H9 (cell line): ENCODE data around the gene ATP1A3. TPM values are rescaled to one million over a fixed set of nuclear protein-coding genes. Genes with fewer than 3 reads are reported as not detected.
A peak's percentile ranks its signal among the peaks of the same experiment; 100 is the strongest.

Experiments used
- DNase-seq: peaks from one replicate; pipeline ENCODE4 v3.0.0-alpha.2; 2017
- H2AFZ ChIP-seq: one replicate; pipeline ENCODE4 v1.6.1; 2013; ENCODE audit warnings: mild to moderate bottlenecking, low read length, control low read depth, moderate library complexity
- H2AK5ac ChIP-seq: 2 replicates; pipeline ENCODE4 v1.6.1; 2013; ENCODE audit warnings: low read length, control low read depth, mixed read lengths; ENCODE audit not compliant: insufficient read length
- H2BK120ac ChIP-seq: one replicate; pipeline ENCODE4 v1.6.1; 2013; ENCODE audit warnings: low read depth, mild to moderate bottlenecking, low read length, control low read depth, inconsistent platforms; ENCODE audit not compliant: poor library complexity, severe bottlenecking
- H2BK12ac ChIP-seq: 2 replicates; pipeline ENCODE4 v1.6.1; 2013; ENCODE audit warnings: low read length, control low read depth, mixed read lengths, low read depth; ENCODE audit not compliant: insufficient read length
- H2BK15ac ChIP-seq: 2 replicates; pipeline ENCODE4 v1.6.1; 2013; ENCODE audit warnings: low read depth, low read length, control low read depth
- H2BK20ac ChIP-seq: one replicate; pipeline ENCODE4 v1.6.1; 2013; ENCODE audit warnings: low read depth, mild to moderate bottlenecking, low read length, control low read depth, inconsistent platforms; ENCODE audit not compliant: poor library complexity, severe bottlenecking
- H2BK5ac ChIP-seq: 2 replicates; pipeline ENCODE4 v1.6.1; 2013; ENCODE audit warnings: low read length, control low read depth, mixed read lengths; ENCODE audit not compliant: insufficient read length
- H3K14ac ChIP-seq: 2 replicates; pipeline ENCODE4 v1.6.1; 2013; ENCODE audit warnings: low read length, control low read depth; ENCODE audit not compliant: insufficient read depth
- H3K18ac ChIP-seq: 2 replicates; pipeline ENCODE4 v1.6.1; 2013; ENCODE audit warnings: low read depth, mild to moderate bottlenecking, mixed read lengths, low read length, control low read depth; ENCODE audit not compliant: insufficient read length
- H3K23ac ChIP-seq: 2 replicates; pipeline ENCODE4 v1.6.1; 2013; ENCODE audit warnings: low read length, control low read depth, mixed read lengths, low read depth; ENCODE audit not compliant: insufficient read length
- H3K23me2 ChIP-seq: 2 replicates; pipeline ENCODE4 v1.6.1; 2013; ENCODE audit warnings: low read depth, mild to moderate bottlenecking, mixed read lengths, low read length, control low read depth; ENCODE audit not compliant: insufficient read length, poor library complexity, severe bottlenecking
- H3K27ac ChIP-seq: 2 replicates; pipeline ENCODE4 v1.5.1; 2013; ENCODE audit warnings: low read length, control low read depth, mixed read lengths, low read depth; ENCODE audit not compliant: insufficient read length
- H3K27me3 ChIP-seq: 2 replicates; pipeline ENCODE4 v1.6.1; 2013; ENCODE audit warnings: low read length, control low read depth, inconsistent platforms; ENCODE audit not compliant: insufficient read depth
- H3K4ac ChIP-seq: 2 replicates; pipeline ENCODE4 v1.6.1; 2013; ENCODE audit warnings: low read depth, mild to moderate bottlenecking, control low read depth, inconsistent platforms, low read length, moderate library complexity
- H3K4me1 ChIP-seq: 2 replicates; pipeline ENCODE4 v1.6.1; 2013; ENCODE audit warnings: low read length, control low read depth, inconsistent platforms; ENCODE audit not compliant: insufficient read depth
- H3K4me2 ChIP-seq: 2 replicates; pipeline ENCODE4 v1.6.1; 2013; ENCODE audit warnings: low read length, control low read depth, mixed read lengths; ENCODE audit not compliant: insufficient read length, insufficient read depth
- H3K56ac ChIP-seq: 2 replicates; pipeline ENCODE4 v1.6.1; 2013; ENCODE audit warnings: low read depth, mild to moderate bottlenecking, mixed read lengths, low read length, control low read depth; ENCODE audit not compliant: insufficient read length
- H3K79me1 ChIP-seq: 2 replicates; pipeline ENCODE4 v1.6.1; 2013; ENCODE audit warnings: low read depth, mild to moderate bottlenecking, moderate library complexity, low read length, control low read depth, inconsistent platforms; ENCODE audit not compliant: insufficient read depth, poor library complexity, severe bottlenecking
- H3K79me2 ChIP-seq: 2 replicates; pipeline ENCODE4 v1.6.1; 2013; ENCODE audit warnings: low read length, control low read depth, inconsistent platforms; ENCODE audit not compliant: insufficient read depth
- H3K9ac ChIP-seq: 2 replicates; pipeline ENCODE4 v1.6.1; 2013; ENCODE audit warnings: low read length, control low read depth, mixed read lengths; ENCODE audit not compliant: insufficient read length; ENCODE audit errors: extremely low read depth
- H3K9me3 ChIP-seq: one replicate; pipeline ENCODE4 v1.6.1; 2013; ENCODE audit warnings: low read depth, low read length, inconsistent platforms; ENCODE audit not compliant: control insufficient read depth
- H3T11ph ChIP-seq: one replicate; pipeline ENCODE4 v1.6.1; 2013; ENCODE audit warnings: mild to moderate bottlenecking, low read length, control low read depth, inconsistent platforms
- H4K20me1 ChIP-seq: one replicate; pipeline ENCODE4 v1.6.1; 2013; ENCODE audit not compliant: control insufficient read depth, insufficient read length, insufficient read depth
- H4K5ac ChIP-seq: 2 replicates; pipeline ENCODE4 v1.6.1; 2013; ENCODE audit warnings: low read depth, mild to moderate bottlenecking, mixed read lengths, low read length, control low read depth; ENCODE audit not compliant: insufficient read length
- H4K8ac ChIP-seq: replicated peaks from 2 replicates; pipeline ENCODE4 v1.6.1; 2013; ENCODE audit warnings: low read length, control low read depth, mixed read lengths, low read depth; ENCODE audit not compliant: insufficient read length
- H4K91ac ChIP-seq: 2 replicates; pipeline ENCODE4 v1.6.1; 2013; ENCODE audit warnings: low read depth, mild to moderate bottlenecking, moderate library complexity, mixed read lengths, low read length, control low read depth; ENCODE audit not compliant: insufficient read length
- H3K27ac Mint-ChIP-seq, 3 experiments: 2 replicates in 2 of 3; 3 replicates in 1 of 3; pipeline ENCODE4 v1.8.0; 2020 to 2021; ENCODE audit warnings: mixed read lengths in 3 of 3, mild to moderate bottlenecking in 1 of 3, moderate library complexity in 1 of 3
- H3K27me3 Mint-ChIP-seq: 2 replicates; pipeline ENCODE4 v1.8.0; 2021; ENCODE audit warnings: low read depth, mild to moderate bottlenecking, moderate library complexity, mixed read lengths
- H3K36me3 Mint-ChIP-seq, 3 experiments: 2 replicates in 2 of 3; 3 replicates in 1 of 3; pipeline ENCODE4 v1.8.0; 2020 to 2021; ENCODE audit warnings: low read depth in 3 of 3, mixed read lengths in 3 of 3; ENCODE audit not compliant: insufficient read depth in 1 of 3
- H3K4me1 Mint-ChIP-seq, 2 experiments: 2 replicates each; pipeline ENCODE4 v1.8.0; 2020; ENCODE audit warnings: mixed read lengths in 2 of 2
- H3K4me3 Mint-ChIP-seq, 2 experiments: 2 replicates in 1 of 2; 3 replicates in 1 of 2; pipeline ENCODE4 v1.8.0; 2020 to 2021; ENCODE audit warnings: mild to moderate bottlenecking in 2 of 2, mixed read lengths in 2 of 2, moderate library complexity in 1 of 2
- H3K9me3 Mint-ChIP-seq, 2 experiments: 2 replicates in 1 of 2; 3 replicates in 1 of 2; pipeline ENCODE4 v1.8.0; 2020; ENCODE audit warnings: mild to moderate bottlenecking in 2 of 2, mixed read lengths in 2 of 2, moderate library complexity in 1 of 2
- CTCF ChIP-seq: fragments of 200-600 bp; sonication (generic); conservative IDR thresholded peaks from 3 replicates; pipeline ENCODE4 v1.8.0; 2021; ENCODE audit warnings: antibody characterized with exemption, mild to moderate bottlenecking
- WGBS: extraction: QIAGEN DNeasy Blood & Tissue Kit; methylation state at CpG from one replicate; pipeline ENCODE4 v1.1.7; 2013; ENCODE audit warnings: missing lambda C conversion rate, low lambda C conversion rate, mixed read lengths; ENCODE audit not compliant: insufficient read length; ENCODE audit errors: extremely low coverage; 5-methylcytosine and 5-hydroxymethylcytosine counted together
- total RNA-seq: library from RNA; stranded (reverse); gene quantifications from 2 replicates; pipeline ENCODE4 v1.2.1, GENCODE V29; 2021

The ATP1A3 gene
- total RNA-seq, 1 experiment from 2014 or later, result 11.6 TPM

DNA sequence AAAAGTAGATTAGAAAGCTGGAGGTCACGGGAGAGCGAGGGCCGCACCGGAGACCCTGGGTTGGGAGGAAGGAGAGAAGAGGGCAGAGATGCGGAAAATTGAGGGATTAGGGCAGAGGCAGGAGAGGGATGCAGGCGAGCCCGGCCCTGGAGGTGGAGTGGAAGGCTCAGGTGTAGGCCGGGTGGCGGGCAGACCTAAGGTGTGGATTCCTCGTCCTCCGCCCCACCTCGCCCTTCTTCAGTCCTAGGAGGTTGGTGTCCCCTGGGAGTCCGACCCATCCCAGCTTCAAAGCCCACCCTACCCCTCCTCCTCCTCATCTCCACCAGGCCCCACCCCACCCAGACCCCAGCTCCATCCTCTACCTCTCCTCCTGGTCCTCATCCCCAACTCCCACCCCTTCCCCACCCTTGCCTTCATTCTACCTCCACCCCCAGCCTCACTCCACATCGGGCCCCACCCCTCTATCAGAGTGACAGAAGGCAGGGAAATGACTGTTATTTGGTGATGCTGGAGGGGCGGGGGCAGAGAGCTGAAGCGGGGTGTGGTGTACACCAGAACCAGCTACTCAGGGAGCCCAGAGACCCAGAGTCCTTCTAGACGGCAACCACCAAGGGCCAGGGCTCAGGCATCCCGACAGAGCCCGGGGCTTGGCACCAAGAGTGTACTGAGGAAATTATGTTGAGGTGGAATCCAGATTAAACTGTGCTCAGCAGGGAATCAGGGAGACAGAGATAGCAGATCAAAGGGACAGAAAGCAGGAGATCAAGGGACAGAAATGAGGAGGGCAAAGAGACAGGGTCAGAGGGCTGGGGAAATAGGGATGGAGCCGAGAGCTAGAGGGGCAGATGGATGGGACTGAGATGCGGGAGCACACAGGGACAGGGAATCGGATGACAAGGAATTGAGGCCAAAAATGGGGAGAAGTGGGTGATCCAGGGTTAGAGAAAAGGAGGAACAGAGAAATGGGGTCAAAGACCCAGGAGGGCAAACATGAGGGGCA is 72.2 kb downstream of the ATP1A3 start:
- Histone ChIP-seq H3K27ac (no peak overlapping the region), H2BK12ac (no peak overlapping the region), H4K8ac (no peak overlapping the region), H3K23ac (no peak overlapping the region), H2BK15ac (no peak overlapping the region), H3K18ac (no peak overlapping the region), H3K9ac (no peak overlapping the region), H3K4ac (no peak overlapping the region), H3K79me1 (no peaks in the 10 kb centered on the region), H3K9me3 (no peaks in the 10 kb centered on the region), H3K56ac (no peak overlapping the region), H3K14ac (no peak overlapping the region), H3K4me1 (no peaks in the 10 kb centered on the region; the same call in 1 of the 2 replicates), H4K20me1 (peaks cover 5% of the 10 kb centered on the region), H2AK5ac (no peak overlapping the region), H3K23me2 (no peaks in the 10 kb centered on the region), H2AFZ (no peak overlapping the region), H2BK20ac (no peak overlapping the region), H3K79me2 (no peaks in the 10 kb centered on the region), H2BK120ac (no peak overlapping the region), H3K4me2 (peak overlapping the region; percentile 51), H3K27me3 (peaks cover 92% of the 10 kb centered on the region), H4K5ac (no peak overlapping the region), H3T11ph (no peak overlapping the region), H4K91ac (no peak overlapping the region), H2BK5ac (no peak overlapping the region)
- Mint-ChIP-seq H3K9me3 (no peaks in the 10 kb centered on the region; a peak in 2 of 5 replicates), H3K4me1 (peaks cover 0 to 14% of the 10 kb centered on the region in 2 experiments; a peak in 2 of 4 replicates), H3K36me3 (no peaks in the 10 kb centered on the region), H3K27me3 (peaks cover 16% of the 10 kb centered on the region), H3K4me3 (peak overlapping the region in 1 of 2 experiments; percentile 70; a peak in 3 of 5 replicates), H3K27ac (no peak overlapping the region)
- DNase-seq, result no peak
- no CpG with 5 or more reads among the region's 22 CpGs for WGBS
- no peak for TF ChIP-seq CTCF
